ENCODE data around the gene TXNRD2.

The TXNRD2 gene

DNA sequence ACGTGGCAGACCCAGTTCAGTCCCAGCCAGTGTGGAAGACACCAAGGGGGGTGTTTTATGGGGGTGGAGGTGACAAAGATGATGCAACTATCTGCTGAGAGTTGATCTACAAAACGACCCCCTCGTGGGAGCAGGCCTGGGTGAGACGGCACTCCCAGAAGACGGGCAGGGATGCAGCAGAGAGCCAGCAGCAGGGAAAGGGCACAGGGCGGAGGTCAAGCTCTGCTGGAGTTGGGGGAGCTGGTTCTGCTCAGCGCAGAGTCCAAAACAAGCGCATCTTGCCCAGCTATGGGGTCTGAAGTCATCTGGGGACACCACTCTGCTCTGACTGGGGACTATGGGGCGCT, 90.9 kb downstream of the TXNRD2 start:
- in situ Hi-C loops (cut with HindIII; ENCODE audit: low sequenced_read_pairs): no loop called here

GRCh38 chr22:19849835-19850762, 91.5 kb downstream of the TXNRD2 start:
- in situ Hi-C loops (cut with HindIII; ENCODE audit: low sequenced_read_pairs): no loop called here

GRCh38 chr22:19848298-19849224, 93.1 kb downstream of the TXNRD2 start:
- in situ Hi-C loops (cut with HindIII; ENCODE audit: low sequenced_read_pairs): no loop called here

DNA sequence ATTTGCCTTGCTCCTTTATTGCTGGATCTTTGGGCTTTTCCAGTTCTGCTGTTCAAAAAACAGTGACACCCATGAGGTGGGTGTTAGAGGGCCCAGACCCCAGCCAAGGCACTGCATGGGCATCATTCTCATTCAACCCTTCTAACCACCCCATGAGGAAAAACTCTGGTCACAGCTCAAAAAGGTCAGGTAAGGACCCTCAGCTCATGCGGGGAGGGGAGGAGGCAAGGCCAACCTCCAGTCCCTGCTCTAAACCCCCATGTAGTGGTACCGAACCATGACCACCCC, 94.3 kb downstream of the TXNRD2 start:
- in situ Hi-C loops (cut with HindIII; ENCODE audit: low sequenced_read_pairs): no loop called here

- in situ Hi-C loops (cut with HindIII; ENCODE audit: low sequenced_read_pairs): no loop called here
Observed at GRCh38 chr22:19846620-19847344, 94.8 kb downstream of the TXNRD2 start.

DNA sequence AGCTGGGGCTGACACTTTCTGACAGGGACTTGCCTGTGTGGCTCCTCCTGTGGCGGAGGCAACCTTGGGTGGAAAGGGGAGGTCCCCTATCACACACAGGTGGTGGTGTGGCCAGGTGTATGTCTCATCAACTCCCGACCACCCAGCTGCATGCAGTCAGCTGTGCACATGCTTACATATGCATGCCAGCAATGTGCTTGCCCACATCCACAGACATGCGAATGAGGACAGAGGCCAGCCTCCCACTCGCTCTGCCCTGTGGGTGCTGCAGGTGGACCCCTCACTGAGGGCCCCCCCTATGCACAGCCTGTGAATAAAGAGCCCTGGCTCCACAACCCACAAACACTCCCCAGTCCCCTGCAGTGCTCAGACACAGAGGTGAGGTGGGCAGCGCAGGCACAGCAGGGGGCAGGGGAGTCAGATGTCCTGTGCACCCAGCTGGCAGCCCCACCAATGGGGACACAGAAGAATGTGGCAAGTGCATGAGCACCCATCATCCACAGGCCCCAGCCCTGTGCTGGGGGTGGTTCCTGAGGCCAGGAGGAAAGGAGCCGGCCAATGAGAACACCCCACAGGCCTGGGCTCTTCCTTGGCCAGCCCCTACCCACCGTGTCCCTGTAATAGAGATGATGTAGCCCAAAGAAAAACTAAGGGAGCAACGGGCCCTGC, 96.4 kb downstream of the TXNRD2 start:
- in situ Hi-C loops (cut with HindIII; ENCODE audit: low sequenced_read_pairs): no loop called here

DNA sequence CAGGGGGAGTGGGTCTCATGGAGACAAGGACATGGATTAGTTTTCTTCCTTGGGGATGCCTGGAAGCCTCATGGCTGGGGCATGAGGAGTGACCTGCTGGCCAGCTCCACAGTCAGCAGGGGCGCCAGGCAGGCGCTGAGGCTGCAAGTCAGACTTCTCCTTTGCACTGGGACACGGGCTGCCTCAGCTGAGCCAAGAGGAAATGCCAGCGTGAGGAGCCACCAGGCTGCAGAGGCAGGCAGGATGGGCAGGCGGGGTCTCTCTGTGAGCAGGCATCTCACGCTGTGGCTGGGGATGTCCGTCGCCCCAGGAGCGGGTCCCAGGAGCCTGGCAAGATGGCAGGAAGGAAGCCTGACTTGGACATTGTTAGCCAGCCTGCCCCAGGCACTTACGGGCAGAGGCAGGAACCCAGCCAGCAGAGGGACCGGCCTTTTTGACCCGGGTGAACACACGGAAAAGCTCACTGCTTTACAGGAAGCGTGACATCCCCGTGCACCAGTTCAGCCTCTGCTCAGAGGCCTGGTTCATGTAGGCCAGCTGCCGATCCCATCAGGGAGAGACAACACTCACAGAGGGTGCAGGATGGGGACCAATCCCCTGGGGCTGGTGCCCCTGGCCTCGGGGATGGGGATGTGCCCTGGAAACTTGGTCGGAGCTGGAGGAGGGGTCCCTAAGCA, 97.1 kb downstream of the TXNRD2 start:
- in situ Hi-C loops (cut with HindIII; ENCODE audit: low sequenced_read_pairs): no loop called here

GRCh38 chr22:19843857-19844376, 97.7 kb downstream of the TXNRD2 start:
- in situ Hi-C loops (cut with HindIII; ENCODE audit: low sequenced_read_pairs): no loop called here

- in situ Hi-C loops (cut with HindIII; ENCODE audit: low sequenced_read_pairs): no loop called here
Observed at GRCh38 chr22:19843107-19843856, 98.3 kb downstream of the TXNRD2 start.

DNA sequence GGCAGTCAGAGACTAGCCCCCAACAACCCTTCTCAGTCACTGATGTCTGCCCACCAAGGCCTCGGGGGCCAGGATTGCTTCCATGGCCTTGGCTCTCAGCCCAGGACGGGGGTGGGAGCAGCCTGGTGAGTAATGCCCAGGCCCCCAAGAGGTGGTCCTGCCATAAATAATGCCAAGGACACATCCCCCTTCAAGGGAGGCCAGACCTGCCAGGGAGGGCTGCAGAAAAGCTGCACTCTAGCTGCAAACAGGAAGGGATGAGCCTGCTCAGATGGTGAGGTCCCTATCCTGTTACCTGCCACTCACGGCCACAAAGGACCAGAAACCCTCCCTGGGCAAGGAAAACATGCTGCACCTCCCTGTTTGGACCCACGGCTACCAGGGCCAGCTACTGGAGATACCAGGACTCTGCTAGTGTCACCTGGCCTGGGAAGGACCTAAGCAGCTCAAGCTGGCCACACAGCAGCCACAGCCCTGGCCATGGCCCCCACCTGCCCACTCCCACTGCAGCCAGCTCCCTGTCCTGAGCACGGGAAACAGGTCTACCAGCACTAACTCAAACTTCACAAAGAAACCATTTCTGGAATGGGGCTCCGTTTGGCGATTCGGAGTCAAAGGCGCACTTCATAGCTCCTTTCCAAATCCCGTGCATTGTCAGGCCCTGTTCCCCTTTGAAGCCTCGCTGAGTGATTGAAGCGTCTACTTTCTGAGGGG, 99.1 kb downstream of the TXNRD2 start:
- in situ Hi-C loops (cut with HindIII; ENCODE audit: low sequenced_read_pairs): no loop called here

DNA sequence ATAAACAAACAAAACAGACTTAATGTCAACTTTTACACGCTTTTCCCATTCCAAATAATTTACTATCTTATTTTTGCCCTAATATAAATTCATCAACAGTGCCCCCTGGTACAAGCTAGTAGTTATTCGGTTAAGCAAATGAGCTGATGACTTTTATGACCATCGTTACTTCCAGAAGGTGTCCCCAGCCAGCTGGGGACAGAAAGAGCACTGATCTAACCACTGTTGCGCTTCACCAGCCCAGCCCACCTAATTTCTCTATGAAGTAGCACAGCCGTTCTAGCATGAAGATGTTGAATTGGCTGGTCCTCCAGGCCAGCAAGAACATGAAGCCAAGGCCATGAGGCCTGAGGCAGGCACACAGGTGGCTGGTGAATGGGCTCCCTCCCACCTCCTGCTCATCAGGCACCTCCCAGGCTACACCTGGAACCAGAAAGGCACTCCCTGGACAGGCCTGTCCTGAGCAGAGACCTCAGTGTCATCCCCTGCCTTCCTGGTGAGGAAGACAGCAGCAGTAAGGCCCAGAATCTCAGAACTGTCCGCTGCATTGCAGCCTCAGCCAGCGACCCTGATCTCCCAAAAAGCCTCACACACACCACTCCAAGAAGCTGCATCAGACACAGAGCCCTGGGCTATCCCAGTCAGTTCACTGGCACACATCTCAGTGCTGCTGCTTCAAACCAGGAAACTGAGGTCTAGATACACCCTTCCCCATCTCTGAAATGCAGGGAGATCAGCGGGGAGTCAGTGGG, 99.8 kb downstream of the TXNRD2 start:
- in situ Hi-C loops (cut with HindIII; ENCODE audit: low sequenced_read_pairs): no loop called here

DNA sequence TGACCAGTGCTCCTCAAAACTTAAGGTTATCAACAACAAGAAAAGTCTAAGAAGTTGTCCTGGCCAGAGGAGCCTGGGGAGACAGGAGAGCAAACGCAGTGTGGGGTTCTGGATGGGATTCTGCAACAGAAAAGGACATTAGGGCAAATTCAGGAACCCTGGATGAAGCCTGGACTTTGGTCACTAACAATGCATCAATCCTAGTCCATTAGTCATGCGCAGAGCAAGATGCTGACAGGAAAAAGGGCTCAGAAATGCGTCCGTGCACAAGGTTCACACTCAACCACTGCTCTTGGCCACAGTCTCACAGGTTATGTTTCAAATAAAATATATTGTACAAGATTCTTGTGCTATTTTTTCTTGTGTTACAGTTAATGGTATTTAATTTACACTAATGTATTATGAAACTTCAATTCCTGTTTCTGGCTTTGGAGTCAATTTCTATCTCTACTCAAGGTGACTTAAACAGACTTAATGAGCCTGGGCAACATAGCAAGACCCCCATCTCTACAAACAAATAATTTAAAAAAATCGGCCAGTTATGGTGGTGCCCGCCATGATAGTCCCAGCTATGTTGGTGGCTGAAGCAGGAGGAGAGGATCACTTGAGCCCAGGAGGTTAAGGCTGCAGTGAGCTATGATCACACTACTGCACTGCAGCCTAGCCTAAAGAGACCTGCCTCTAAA, 100.5 kb downstream of the TXNRD2 start:
- in situ Hi-C loops (cut with HindIII; ENCODE audit: low sequenced_read_pairs): no loop called here

GRCh38 chr22:19840059-19840458, 101.6 kb downstream of the TXNRD2 start:
- in situ Hi-C loops (cut with HindIII; ENCODE audit: low sequenced_read_pairs): no loop called here

DNA sequence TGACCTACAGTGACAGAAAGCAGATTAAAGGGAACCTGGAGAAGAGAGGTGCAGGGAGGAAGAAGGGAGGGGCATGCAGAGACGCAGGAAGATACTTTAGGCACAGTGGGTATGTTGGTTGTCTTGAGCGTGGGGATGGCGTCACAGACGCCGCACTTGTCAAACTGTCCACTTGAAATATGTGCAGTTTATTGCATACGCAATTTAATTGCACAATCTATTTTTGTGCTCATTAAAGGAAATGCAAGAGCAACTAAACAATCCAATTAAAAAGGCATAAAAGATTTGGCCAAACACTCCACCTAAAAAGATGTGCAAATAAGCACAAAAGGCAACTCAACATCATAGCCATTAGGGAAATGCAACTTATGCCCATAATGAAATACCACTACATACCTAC, 103.7 kb downstream of the TXNRD2 start:
- in situ Hi-C loops (cut with HindIII; ENCODE audit: low sequenced_read_pairs): no loop called here

- in situ Hi-C loops (cut with HindIII; ENCODE audit: low sequenced_read_pairs): no loop called here
Observed at GRCh38 chr22:19836512-19836911, 105.1 kb downstream of the TXNRD2 start.

DNA sequence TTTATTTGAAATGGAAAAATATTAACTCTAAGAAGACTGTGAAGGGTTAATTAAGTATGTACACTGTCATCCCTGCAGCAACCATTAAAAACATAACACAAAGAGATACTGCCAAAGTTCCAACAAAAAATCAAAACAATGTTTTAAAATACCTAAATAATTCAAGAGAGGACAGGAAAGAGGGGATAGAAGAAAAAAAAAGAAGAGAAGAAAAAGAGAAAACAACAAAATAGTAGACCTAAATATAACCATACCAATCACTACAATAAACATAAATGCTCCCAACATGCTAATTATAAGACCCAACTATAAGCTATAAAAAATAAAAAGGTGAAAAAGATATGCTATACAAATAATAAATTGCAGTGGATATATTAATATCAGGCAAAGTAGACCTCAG, 107.0 kb downstream of the TXNRD2 start:
- in situ Hi-C loops (cut with HindIII; ENCODE audit: low sequenced_read_pairs): loop anchor here (5.0 kb wide), 1 partner anchor 77 kb away; no protein-coding TSS in a partner anchor

GRCh38 chr22:19833327-19833726, 108.3 kb downstream of the TXNRD2 start:
- in situ Hi-C loops (cut with HindIII; ENCODE audit: low sequenced_read_pairs): loop anchor here (5.0 kb wide), 1 partner anchor 76 kb away; no protein-coding TSS in a partner anchor

Data from DLD1 (cell line).